Kidney (tissue), 14 donors: ENCODE results near the gene LARP1. TPM values are rescaled to one million over a fixed set of nuclear protein-coding genes. Genes with fewer than 3 reads are reported as not detected.

Experiments used
- DNase-seq, 5 donors: peaks; one replicate each; pipeline ENCODE4 v3.0.0-alpha.2; 2013 to 2020
- FAIRE-seq: peaks from 2 replicates; lab custom pipeline; 2012; peaks lifted over from hg19 to GRCh38; lab: Jason Lieb, UNC
- H3K27ac ChIP-seq, 2 donors: one replicate each; pipeline ENCODE4 v1.7.0; 2013; ENCODE audit warnings: low read depth in 2 of 2, low read length in 2 of 2, inconsistent platforms in 1 of 2
- H3K27me3 ChIP-seq: one replicate; pipeline ENCODE4 v1.7.1; 2013; ENCODE audit warnings: low read length, inconsistent platforms; ENCODE audit not compliant: control insufficient read depth, insufficient read depth
- H3K36me3 ChIP-seq, 3 donors: one replicate each; pipeline versions ENCODE4 v1.7.0 to v1.7.1; 2013; ENCODE audit warnings: low read length in 3 of 3, control low read depth in 1 of 3, inconsistent platforms in 1 of 3; ENCODE audit not compliant: insufficient read depth in 3 of 3, control insufficient read depth in 2 of 3
- H3K4me1 ChIP-seq, 3 donors: one replicate each; pipeline versions ENCODE4 v1.7.0 to v1.7.1; 2013; ENCODE audit warnings: low read length in 3 of 3, inconsistent platforms in 1 of 3, low read depth in 1 of 3; ENCODE audit not compliant: control insufficient read depth in 2 of 3, insufficient read depth in 2 of 3
- H3K4me3 ChIP-seq, 3 donors: one replicate each; pipeline versions ENCODE4 v1.7.0 to v1.8.1; 2013; ENCODE audit warnings: low read length in 3 of 3, control low read depth in 1 of 3, inconsistent platforms in 1 of 3
- H3K9ac ChIP-seq, 3 donors: one replicate each; pipeline versions ENCODE4 v1.7.0 to v1.7.1; 2013; ENCODE audit warnings: low read length in 3 of 3, control low read depth in 1 of 3, inconsistent platforms in 1 of 3
- H3K9me3 ChIP-seq, 3 donors: one replicate each; pipeline versions ENCODE4 v1.7.0 to v1.7.1; 2013; ENCODE audit warnings: low read length in 3 of 3, control low read depth in 1 of 3, inconsistent platforms in 1 of 3; ENCODE audit not compliant: control insufficient read depth in 2 of 3, insufficient read depth in 1 of 3
- intact Hi-C: fragments of 100-400 bp; cut with DNase I; formaldehyde crosslinking; loops from one replicate; pipeline ENCODE4 v1.11.1; 2022
- polyA plus RNA-seq: library from polyadenylated mRNA; stranded (reverse); fragments of 350-450 nt; fragmentation: Illumina TruSeq; extraction: RNeasy Lipid Tissue Mini Kit (QIAGEN cat#74804); gene quantifications from one replicate; pipeline ENCODE4 v1.2.3, GENCODE V29; 2014; ENCODE audit warnings: low read depth, low replicate concordance; ENCODE audit not compliant: insufficient read depth
- total RNA-seq: library from RNA; stranded (reverse); fragmentation: NEBNext Ultra II Directional; extraction: Animal tissue kit (Norgen Biotek cat#: 25700); gene quantifications from one replicate; pipeline ENCODE4 v1.2.1, GENCODE V29; 2021
- TF ChIP-seq, protein P1 (sequence below): IDR thresholded peaks from 3 replicates; pipeline ENCODE4 v1.5.1; 2012; ENCODE audit warnings: mild to moderate bottlenecking, moderate library complexity, borderline replicate concordance; ENCODE audit not compliant: insufficient read depth; ENCODE audit errors: extremely low read depth
- donor health status: control.
- donor health status: control.
- donor health status: control.
- donor health status: control.
- donor health status: control.
- donor health status: DM: yes; HTN: yes; CAD: no.
- donor health status: Normal renal cell carcinoma (clear cell type).

The LARP1 gene
- total and polyA plus RNA-seq, 2 donors from 2014 or later = 25.2 to 155 TPM

DNA sequence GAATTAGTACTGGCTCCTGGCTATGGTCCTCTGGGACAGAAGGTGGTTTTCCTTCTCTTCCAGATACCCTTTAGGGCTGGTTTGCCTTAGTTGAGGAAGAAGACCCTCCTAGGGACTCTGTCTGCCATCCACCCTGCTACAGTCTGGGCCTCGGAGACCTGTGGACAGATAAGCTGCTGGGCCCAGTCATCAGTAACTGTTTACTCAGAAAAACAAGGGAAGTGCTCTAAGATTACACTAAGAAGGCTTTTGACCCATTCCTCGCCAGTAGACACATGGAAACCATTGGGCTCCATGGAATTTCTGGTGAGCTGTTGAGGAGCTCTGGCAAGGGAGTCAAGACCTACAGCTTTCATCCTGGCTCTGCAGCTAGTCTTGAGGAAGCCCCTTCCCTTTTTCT, 31.2 kb downstream of the LARP1 start:
- H3K9me3 ChIP-seq = no peaks in the 10 kb centered on the region
- intact Hi-C loops = no loop called here
- H3K4me3 ChIP-seq = no peak overlapping the region
- no peak for DNase-seq
- H3K9ac ChIP-seq = no peak overlapping the region
- FAIRE-seq = no peak
- peaks cover 0 to 38% (median 33%) of the 10 kb centered on the region in 3 donors for H3K4me1 ChIP-seq
- H3K36me3 ChIP-seq = peaks cover 0 to 10% (median 3%) of the 10 kb centered on the region in 3 donors
- TF ChIP-seq, protein P1, sequence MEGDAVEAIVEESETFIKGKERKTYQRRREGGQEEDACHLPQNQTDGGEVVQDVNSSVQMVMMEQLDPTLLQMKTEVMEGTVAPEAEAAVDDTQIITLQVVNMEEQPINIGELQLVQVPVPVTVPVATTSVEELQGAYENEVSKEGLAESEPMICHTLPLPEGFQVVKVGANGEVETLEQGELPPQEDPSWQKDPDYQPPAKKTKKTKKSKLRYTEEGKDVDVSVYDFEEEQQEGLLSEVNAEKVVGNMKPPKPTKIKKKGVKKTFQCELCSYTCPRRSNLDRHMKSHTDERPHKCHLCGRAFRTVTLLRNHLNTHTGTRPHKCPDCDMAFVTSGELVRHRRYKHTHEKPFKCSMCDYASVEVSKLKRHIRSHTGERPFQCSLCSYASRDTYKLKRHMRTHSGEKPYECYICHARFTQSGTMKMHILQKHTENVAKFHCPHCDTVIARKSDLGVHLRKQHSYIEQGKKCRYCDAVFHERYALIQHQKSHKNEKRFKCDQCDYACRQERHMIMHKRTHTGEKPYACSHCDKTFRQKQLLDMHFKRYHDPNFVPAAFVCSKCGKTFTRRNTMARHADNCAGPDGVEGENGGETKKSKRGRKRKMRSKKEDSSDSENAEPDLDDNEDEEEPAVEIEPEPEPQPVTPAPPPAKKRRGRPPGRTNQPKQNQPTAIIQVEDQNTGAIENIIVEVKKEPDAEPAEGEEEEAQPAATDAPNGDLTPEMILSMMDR = no peak
- no peaks in the 10 kb centered on the region for H3K27me3 ChIP-seq
- no peak overlapping the region for H3K27ac ChIP-seq

DNA sequence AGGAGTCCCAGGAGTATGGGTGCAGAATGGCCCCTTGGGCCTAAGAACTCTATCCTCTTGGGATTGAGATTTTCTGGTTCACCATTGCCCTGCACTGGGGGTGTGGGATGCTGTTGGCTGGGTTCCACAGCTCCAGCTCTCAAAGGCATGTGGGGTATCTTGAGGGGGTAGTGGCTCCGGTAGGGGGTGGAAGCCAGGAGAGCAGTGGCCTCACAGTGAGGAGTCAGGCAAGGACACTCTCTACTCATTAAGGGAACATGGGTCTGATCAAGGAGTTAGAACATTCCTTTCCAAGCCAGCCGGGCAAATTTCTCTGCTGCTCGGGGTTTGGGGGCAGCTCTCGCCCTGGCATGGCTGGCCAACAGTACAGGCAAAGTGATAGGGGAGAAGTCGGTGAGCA, 33.0 kb downstream of the LARP1 start:
- peaks cover 0 to 28% (median 25%) of the 10 kb centered on the region in 3 donors for H3K4me1 ChIP-seq
- H3K27me3 ChIP-seq = no peaks in the 10 kb centered on the region
- H3K36me3 ChIP-seq = peaks cover 4 to 28% (median 13%) of the 10 kb centered on the region in 3 donors
- no peak overlapping the region for H3K4me3 ChIP-seq
- DNase-seq (no peak), FAIRE-seq (no peak)
- intact Hi-C loops = no loop called here
- peak overlapping the region in 1 of 2 donors; percentile 16 for H3K27ac ChIP-seq
- TF ChIP-seq, protein P1 = no peak
- no peaks in the 10 kb centered on the region for H3K9me3 ChIP-seq
- no peak overlapping the region for H3K9ac ChIP-seq

DNA sequence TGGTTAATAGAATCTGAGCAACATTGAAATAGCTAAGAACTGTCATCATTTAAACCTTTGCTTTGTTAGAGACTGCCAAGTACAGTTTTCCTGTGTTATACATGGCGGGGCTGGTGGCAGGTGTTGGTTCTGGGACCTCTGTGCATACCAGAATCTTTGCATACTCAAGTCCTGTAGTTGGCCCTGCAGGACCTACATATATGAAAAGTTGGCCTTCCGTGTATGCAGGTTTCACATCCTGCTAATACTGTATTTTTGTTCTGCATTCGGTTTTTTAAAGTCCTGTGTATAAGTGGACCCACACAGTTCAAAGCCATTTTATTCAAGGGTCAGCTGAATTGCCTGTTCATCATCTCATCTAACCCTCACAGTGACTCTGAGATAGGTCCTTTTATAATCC, 36.4 kb downstream of the LARP1 start:
- Histone ChIP-seq H3K27ac (no peak overlapping the region), H3K4me3 (no peak overlapping the region), H3K9ac (no peak overlapping the region), H3K36me3 (peaks cover 6 to 51% (median 23%) of the 10 kb centered on the region in 3 donors), H3K27me3 (no peaks in the 10 kb centered on the region), H3K9me3 (no peaks in the 10 kb centered on the region), H3K4me1 (peaks cover 0 to 15% (median 12%) of the 10 kb centered on the region in 3 donors)
- DNase-seq (no peak), FAIRE-seq (no peak)
- intact Hi-C loops = no loop called here
- TF ChIP-seq, protein P1 = no peak
